ENCODE data around the gene ATG4B. TPM values are rescaled to one million over a fixed set of nuclear protein-coding genes. Genes with fewer than 3 reads are reported as not detected.

Gene ATG4B
- total RNA-seq, 1 donor from 2014 or later, result 112 TPM

DNA sequence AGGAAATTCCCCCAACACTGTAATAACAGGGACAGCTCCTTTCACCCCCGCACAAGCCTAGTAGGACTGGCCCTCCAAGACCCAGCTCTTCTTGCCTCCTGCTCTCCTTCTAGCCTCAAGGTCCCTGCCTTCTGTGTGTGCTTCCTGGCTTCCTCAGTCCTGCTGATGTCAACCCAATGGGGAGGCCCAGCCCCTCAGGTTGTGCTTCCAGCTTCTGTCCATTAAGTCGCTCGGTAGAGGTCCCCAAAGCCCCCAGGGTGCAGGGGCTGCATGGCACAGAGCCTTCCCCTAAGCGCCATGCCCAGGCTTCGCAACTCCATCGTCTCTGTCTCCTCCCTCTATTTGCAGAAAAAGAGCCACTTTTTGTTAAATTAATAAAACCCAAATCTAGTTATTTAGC, 39.9 kb upstream of the ATG4B start:
- H3K36me3 Mint-ChIP-seq (ENCODE audit: low read depth), result peaks cover 8% of the 10 kb centered on the region
- H3K4me3 Mint-ChIP-seq, result no peak overlapping the region
- no peaks in the 10 kb centered on the region for H3K27me3 Mint-ChIP-seq (ENCODE audit: low read depth)
- no peaks in the 10 kb centered on the region for H3K9me3 Mint-ChIP-seq
- DNase-seq (ENCODE audit: low read depth, low spot score), result no peak
- no peak overlapping the region for H3K27ac Mint-ChIP-seq (ENCODE audit: unreplicated experiment)
- H3K4me1 Mint-ChIP-seq, result no peaks in the 10 kb centered on the region
- TF ChIP-seq, protein P1, sequence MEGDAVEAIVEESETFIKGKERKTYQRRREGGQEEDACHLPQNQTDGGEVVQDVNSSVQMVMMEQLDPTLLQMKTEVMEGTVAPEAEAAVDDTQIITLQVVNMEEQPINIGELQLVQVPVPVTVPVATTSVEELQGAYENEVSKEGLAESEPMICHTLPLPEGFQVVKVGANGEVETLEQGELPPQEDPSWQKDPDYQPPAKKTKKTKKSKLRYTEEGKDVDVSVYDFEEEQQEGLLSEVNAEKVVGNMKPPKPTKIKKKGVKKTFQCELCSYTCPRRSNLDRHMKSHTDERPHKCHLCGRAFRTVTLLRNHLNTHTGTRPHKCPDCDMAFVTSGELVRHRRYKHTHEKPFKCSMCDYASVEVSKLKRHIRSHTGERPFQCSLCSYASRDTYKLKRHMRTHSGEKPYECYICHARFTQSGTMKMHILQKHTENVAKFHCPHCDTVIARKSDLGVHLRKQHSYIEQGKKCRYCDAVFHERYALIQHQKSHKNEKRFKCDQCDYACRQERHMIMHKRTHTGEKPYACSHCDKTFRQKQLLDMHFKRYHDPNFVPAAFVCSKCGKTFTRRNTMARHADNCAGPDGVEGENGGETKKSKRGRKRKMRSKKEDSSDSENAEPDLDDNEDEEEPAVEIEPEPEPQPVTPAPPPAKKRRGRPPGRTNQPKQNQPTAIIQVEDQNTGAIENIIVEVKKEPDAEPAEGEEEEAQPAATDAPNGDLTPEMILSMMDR (conservative IDR thresholded peaks at IDR 0.05), result no peak

DNA sequence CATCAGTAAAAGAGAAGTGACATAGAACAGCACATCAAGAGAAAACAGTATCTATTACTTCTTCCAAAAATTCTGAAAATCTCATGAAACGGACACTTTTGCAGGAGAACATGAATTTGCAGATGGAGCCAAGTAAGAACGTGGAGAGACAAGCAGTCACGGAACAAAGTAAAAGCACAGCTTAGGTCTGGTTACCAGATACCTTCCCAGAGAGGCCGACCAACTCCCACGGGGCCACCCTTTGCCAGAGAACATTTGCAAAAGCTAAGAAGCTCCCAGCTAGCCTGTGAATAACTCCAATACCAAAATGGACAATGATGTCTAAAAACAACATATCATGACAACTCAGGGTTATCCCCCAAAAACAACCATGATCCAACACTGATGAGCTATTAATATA, 39.4 kb upstream of the ATG4B start:
- no peak for DNase-seq (ENCODE audit: low read depth, low spot score)
- Mint-ChIP-seq H3K36me3 (ENCODE audit: low read depth) (peaks cover 8% of the 10 kb centered on the region), H3K27me3 (ENCODE audit: low read depth) (no peaks in the 10 kb centered on the region), H3K9me3 (no peaks in the 10 kb centered on the region), H3K4me1 (no peaks in the 10 kb centered on the region), H3K4me3 (no peak overlapping the region), H3K27ac (ENCODE audit: unreplicated experiment) (no peak overlapping the region)
- TF ChIP-seq, protein P1 (conservative IDR thresholded peaks at IDR 0.05), result no peak

DNA sequence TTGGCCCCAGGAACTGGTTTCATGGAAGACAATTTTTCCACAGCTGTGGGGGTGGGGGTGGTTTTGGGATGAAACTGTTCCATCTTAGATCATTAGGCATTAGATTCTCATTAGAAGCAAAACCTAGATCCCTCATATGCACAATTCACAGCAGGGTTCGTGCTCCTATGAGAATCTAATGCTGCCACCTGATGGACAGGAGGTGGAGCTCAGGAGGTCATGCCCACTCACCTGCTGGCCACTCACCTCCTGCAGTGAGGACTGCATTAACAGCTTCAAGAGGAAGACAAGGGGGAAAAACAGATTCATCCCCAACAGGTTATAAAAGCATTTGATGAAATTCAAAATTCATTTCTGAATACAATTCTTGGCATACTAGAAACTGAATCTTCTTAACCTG, 39.0 kb upstream of the ATG4B start:
- no peak for DNase-seq (ENCODE audit: low read depth, low spot score)
- Mint-ChIP-seq H3K27me3 (ENCODE audit: low read depth) (no peaks in the 10 kb centered on the region), H3K9me3 (no peaks in the 10 kb centered on the region), H3K36me3 (ENCODE audit: low read depth) (peaks cover 8% of the 10 kb centered on the region), H3K4me3 (no peak overlapping the region), H3K4me1 (no peaks in the 10 kb centered on the region), H3K27ac (ENCODE audit: unreplicated experiment) (no peak overlapping the region)
- TF ChIP-seq, protein P1 (conservative IDR thresholded peaks at IDR 0.05), result peak; percentile 34

DNA sequence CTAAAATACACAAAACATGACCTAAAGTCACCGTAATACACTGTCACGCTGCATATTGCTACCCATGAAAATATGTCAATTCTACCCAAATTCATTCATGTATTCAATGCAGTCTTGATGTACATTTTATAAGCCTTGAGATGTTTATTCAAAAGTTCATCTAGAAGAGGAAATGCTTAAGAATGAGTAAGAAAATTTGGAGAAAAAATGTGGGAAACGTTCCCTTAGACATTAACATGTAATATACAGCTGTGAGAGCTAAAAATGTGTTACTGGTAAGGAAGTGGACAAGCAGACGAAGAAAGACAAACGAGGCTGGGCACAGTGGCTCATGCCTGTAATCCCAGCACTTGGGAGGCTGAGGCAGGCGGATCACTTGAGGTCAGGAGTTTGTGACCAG, 37.9 kb upstream of the ATG4B start:
- Mint-ChIP-seq H3K27ac (ENCODE audit: unreplicated experiment) (no peak overlapping the region), H3K4me3 (no peak overlapping the region), H3K4me1 (no peaks in the 10 kb centered on the region), H3K36me3 (ENCODE audit: low read depth) (peaks cover 8% of the 10 kb centered on the region), H3K9me3 (no peaks in the 10 kb centered on the region), H3K27me3 (ENCODE audit: low read depth) (no peaks in the 10 kb centered on the region)
- no peak for DNase-seq (ENCODE audit: low read depth, low spot score)
- TF ChIP-seq, protein P1 (conservative IDR thresholded peaks at IDR 0.05), result no peak

DNA sequence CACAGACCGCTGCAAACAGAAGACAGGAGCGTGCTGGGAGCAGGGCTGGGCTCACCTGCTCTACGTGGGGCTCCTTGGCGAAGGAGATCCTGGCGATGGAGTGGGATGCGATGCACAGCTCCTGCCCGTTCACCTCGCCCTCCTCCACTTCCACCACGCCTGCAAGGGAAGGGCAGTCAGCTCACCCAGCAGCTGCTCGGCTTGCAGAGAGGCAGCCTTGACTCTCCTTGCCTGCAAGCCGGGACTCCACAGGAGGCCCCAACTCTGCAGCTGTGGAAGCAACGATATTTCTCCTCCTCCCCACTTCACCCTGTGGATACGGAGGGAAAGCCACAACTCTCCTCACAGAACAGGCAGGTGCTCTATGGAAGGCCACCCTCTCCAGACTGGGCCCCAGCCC, 35.7 kb upstream of the ATG4B start:
- TF ChIP-seq, protein P1 (conservative IDR thresholded peaks at IDR 0.05), result no peak
- DNase-seq (ENCODE audit: low read depth, low spot score), result no peak
- Mint-ChIP-seq H3K27me3 (ENCODE audit: low read depth) (no peaks in the 10 kb centered on the region), H3K36me3 (ENCODE audit: low read depth) (peaks cover 8% of the 10 kb centered on the region), H3K4me1 (no peaks in the 10 kb centered on the region), H3K27ac (ENCODE audit: unreplicated experiment) (no peak overlapping the region), H3K4me3 (no peak overlapping the region), H3K9me3 (no peaks in the 10 kb centered on the region)

DNA sequence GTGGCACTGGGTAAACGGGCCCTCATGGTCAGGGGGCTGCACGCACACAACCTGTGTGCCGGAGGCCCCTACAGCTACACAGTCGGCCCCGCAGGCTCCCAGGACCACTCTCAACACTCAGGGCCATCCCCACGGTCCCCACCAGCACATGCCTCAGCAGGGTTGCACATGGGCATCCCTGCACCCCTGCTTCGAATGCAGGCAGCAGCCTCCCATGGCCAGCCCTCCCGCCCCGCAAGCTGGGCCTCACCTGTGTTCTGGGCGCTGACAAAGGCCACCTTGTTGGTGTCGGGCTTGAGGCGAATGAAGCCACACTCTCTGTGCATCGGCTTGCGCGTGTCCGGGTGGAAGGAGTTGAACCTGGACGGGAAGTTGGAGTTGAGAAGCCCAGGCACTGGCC, 34.8 kb upstream of the ATG4B start:
- no peaks in the 10 kb centered on the region for H3K27me3 Mint-ChIP-seq (ENCODE audit: low read depth)
- TF ChIP-seq, protein P1 (conservative IDR thresholded peaks at IDR 0.05), result no peak

More for the DNA sequence above, 34.8 kb upstream of the ATG4B start:
- DNase-seq (ENCODE audit: low read depth, low spot score), result no peak
- Mint-ChIP-seq H3K36me3 (ENCODE audit: low read depth) (peaks cover 8% of the 10 kb centered on the region), H3K27ac (ENCODE audit: unreplicated experiment) (no peak overlapping the region), H3K4me3 (no peak overlapping the region), H3K4me1 (no peaks in the 10 kb centered on the region), H3K9me3 (no peaks in the 10 kb centered on the region)

All from neural crest cell (in vitro differentiated cells).